Brain pericyte (primary cell): ENCODE data around the gene DOK3.
A peak's percentile ranks its signal among the peaks of the same experiment; 100 is the strongest.

Source experiments
- DNase-seq: peaks from one replicate; pipeline ENCODE4 v3.0.0-alpha.2; 2012; ENCODE audit warnings: low read depth, low spot score

The DOK3 gene

GRCh38 chr5:177509381-177509951, at the start of gene DOK3:
TSS of gene DOK3 (minus strand) at chr5:177509826. CDS start at chr5:177509540, 286 bp downstream.
- no peak for DNase-seq

GRCh38 chr5:177557796-177558195, 48.2 kb upstream of the DOK3 start:
- no peak for DNase-seq

GRCh38 chr5:177557041-177557647, 47.5 kb upstream of the DOK3 start:
- DNase-seq, result no peak

GRCh38 chr5:177555665-177556064, 46.0 kb upstream of the DOK3 start:
- DNase-seq, result no peak

GRCh38 chr5:177555228-177555627, 45.6 kb upstream of the DOK3 start:
- no peak for DNase-seq

GRCh38 chr5:177554474-177555111, 45.0 kb upstream of the DOK3 start, which contains the start of gene FAM193B:
TSS of gene FAM193B (minus strand) at chr5:177554563. CDS start at chr5:177554458, 105 bp downstream.
- peak; percentile 40 for DNase-seq

- DNase-seq, result no peak
These were observed 44.2 kb upstream of the DOK3 start for GRCh38 chr5:177553671-177554429.

GRCh38 chr5:177552839-177553455, 43.3 kb upstream of the DOK3 start:
- DNase-seq, result no peak

GRCh38 chr5:177550122-177550521, 40.5 kb upstream of the DOK3 start:
- DNase-seq, result no peak

- no peak for DNase-seq
These were observed 38.9 kb upstream of the DOK3 start for GRCh38 chr5:177548495-177548894.

GRCh38 chr5:177547736-177548135, 38.1 kb upstream of the DOK3 start:
- no peak for DNase-seq

- DNase-seq, result peak; percentile 84
These were observed 36.7 kb upstream of the DOK3 start for GRCh38 chr5:177546258-177546741.

- DNase-seq, result peak; percentile 55
These were observed 36.0 kb upstream of the DOK3 start for GRCh38 chr5:177545487-177546257.

- no peak for DNase-seq
These were observed 33.3 kb upstream of the DOK3 start for GRCh38 chr5:177542816-177543465.

- DNase-seq, result no peak
These were observed 30.8 kb upstream of the DOK3 start for GRCh38 chr5:177540438-177540837.

GRCh38 chr5:177539411-177539810, 29.8 kb upstream of the DOK3 start:
- no peak for DNase-seq

- no peak for DNase-seq
These were observed 29.2 kb upstream of the DOK3 start for GRCh38 chr5:177538876-177539275.

- peak; percentile 73 for DNase-seq
These were observed 28.0 kb upstream of the DOK3 start for GRCh38 chr5:177537389-177538361.

- DNase-seq, result no peak
These were observed 26.8 kb upstream of the DOK3 start for GRCh38 chr5:177536386-177536785.
